CD4-positive, alpha-beta T cell (primary cell): Measurements from ENCODE around the gene SERF1B. TPM values are rescaled to one million over a fixed set of nuclear protein-coding genes. Genes with fewer than 3 reads are reported as not detected.
"Not testable (repeated sequence)": the region's sequence is repeated elsewhere in the genome, so short reads cannot be mapped to it uniquely, and the experiment has no call there.

Source experiments
- ATAC-seq: fragments of 200-7000 bp; cut with Tn5 transposase; one replicate; pipeline ENCODE4 v1.10.0; 2022; ENCODE audit warnings: mild to moderate bottlenecking; ENCODE audit not compliant: poor library complexity
- CTCF ChIA-PET: fragments of 350-600 bp; sonication (Branson Sonifier 250); formaldehyde crosslinking; loops from one replicate; lab custom pipeline; 2021; ENCODE audit warnings: antibody characterized with exemption, inconsistent platforms; lab: Charles Lee
- POLR2A ChIA-PET: fragments of 350-600 bp; sonication (Branson Sonifier 250); formaldehyde crosslinking; loops from one replicate; lab custom pipeline; 2021; ENCODE audit warnings: antibody characterized with exemption, inconsistent platforms; lab: Charles Lee
- DNase-seq, 14 experiments: peaks; one replicate each; pipeline ENCODE4 v3.0.0-alpha.2; 2013 to 2020; ENCODE audit warnings: mixed read lengths in 2 of 14
- H3K27ac ChIP-seq, 2 donors: one replicate each; pipeline versions ENCODE4 v1.5.1 to v1.7.0; 2013; ENCODE audit warnings: low read length in 2 of 2, low read depth in 1 of 2, mild to moderate bottlenecking in 1 of 2
- H3K27me3 ChIP-seq, 2 experiments: 1 replicate in 1 of 2; 2 replicates in 1 of 2; pipeline versions ENCODE4 v1.6.1 to v1.7.0; 2013; ENCODE audit warnings: low read length in 2 of 2, control low read depth in 1 of 2, mild to moderate bottlenecking in 1 of 2, moderate library complexity in 1 of 2; ENCODE audit not compliant: insufficient read depth in 2 of 2, control insufficient read depth in 1 of 2
- H3K36me3 ChIP-seq: one replicate; pipeline ENCODE4 v1.6.1; 2013; ENCODE audit warnings: low read length, control low read depth; ENCODE audit not compliant: insufficient read depth
- H3K4me1 ChIP-seq: one replicate; pipeline ENCODE4 v1.6.1; 2013; ENCODE audit warnings: low read length, control low read depth; ENCODE audit not compliant: insufficient read depth
- H3K4me3 ChIP-seq: one replicate; pipeline ENCODE4 v1.5.1; 2013; ENCODE audit warnings: mild to moderate bottlenecking, low read length, moderate library complexity
- H3K9me3 ChIP-seq, 2 experiments: 1 replicate in 1 of 2; 2 replicates in 1 of 2; pipeline versions ENCODE4 v1.6.1 to v1.7.0; 2013; ENCODE audit warnings: low read length in 2 of 2, mild to moderate bottlenecking in 2 of 2, control low read depth in 1 of 2, moderate library complexity in 1 of 2; ENCODE audit not compliant: control insufficient read depth in 1 of 2, insufficient read depth in 1 of 2
- H3K27ac Mint-ChIP-seq: one replicate; pipeline ENCODE4 v1.8.0; 2020; ENCODE audit warnings: mixed read lengths
- H3K27me3 Mint-ChIP-seq: one replicate; pipeline ENCODE4 v1.8.0; 2021; ENCODE audit warnings: mixed read lengths
- H3K36me3 Mint-ChIP-seq: one replicate; pipeline ENCODE4 v1.8.0; 2021; ENCODE audit warnings: low read depth, mixed read lengths
- H3K4me1 Mint-ChIP-seq: one replicate; pipeline ENCODE4 v1.8.0; 2021; ENCODE audit warnings: low read depth, mixed read lengths
- H3K4me3 Mint-ChIP-seq: one replicate; pipeline ENCODE4 v1.8.0; 2020; ENCODE audit warnings: mild to moderate bottlenecking, mixed read lengths
- H3K9me3 Mint-ChIP-seq: one replicate; pipeline ENCODE4 v1.8.0; 2020; ENCODE audit warnings: mixed read lengths
- intact Hi-C, 2 experiments: fragments of 100-400 bp; cut with DNase I in 1 of 2; cut with micrococcal nuclease in 1 of 2; formaldehyde crosslinking; loops; one replicate each; pipeline versions ENCODE4 v1.15.1 to v1.9.0; 2023 to 2025; cut with DNase I, micrococcal nuclease
- polyA plus RNA-seq, 2 donors: library from polyadenylated mRNA; unstranded; fragments of 120-200 nt; gene quantifications; one replicate each; pipeline ENCODE4 v1.2.1, GENCODE V29; 2013
- total RNA-seq, 174 experiments: library from RNA in 2 of 174; stranded (reverse) in 2 of 174; gene quantifications; one replicate each; pipeline ENCODE4 v1.2.3 and lab custom pipeline; 2021 to 2026

SERF1B gene
- total RNA-seq, result 10 to 100 TPM; 25.5 to 25.8 TPM
- 31.4 TPM for polyA plus RNA-seq (2013, experiment 1 of 2)
- 28.2 TPM for polyA plus RNA-seq (2013, experiment 2 of 2)
- 0.24 to 2.9 (median 1.1) reads per million in 172 experiments for total RNA-seq (lab: John Stamatoyannopoulos, UW)

DNA sequence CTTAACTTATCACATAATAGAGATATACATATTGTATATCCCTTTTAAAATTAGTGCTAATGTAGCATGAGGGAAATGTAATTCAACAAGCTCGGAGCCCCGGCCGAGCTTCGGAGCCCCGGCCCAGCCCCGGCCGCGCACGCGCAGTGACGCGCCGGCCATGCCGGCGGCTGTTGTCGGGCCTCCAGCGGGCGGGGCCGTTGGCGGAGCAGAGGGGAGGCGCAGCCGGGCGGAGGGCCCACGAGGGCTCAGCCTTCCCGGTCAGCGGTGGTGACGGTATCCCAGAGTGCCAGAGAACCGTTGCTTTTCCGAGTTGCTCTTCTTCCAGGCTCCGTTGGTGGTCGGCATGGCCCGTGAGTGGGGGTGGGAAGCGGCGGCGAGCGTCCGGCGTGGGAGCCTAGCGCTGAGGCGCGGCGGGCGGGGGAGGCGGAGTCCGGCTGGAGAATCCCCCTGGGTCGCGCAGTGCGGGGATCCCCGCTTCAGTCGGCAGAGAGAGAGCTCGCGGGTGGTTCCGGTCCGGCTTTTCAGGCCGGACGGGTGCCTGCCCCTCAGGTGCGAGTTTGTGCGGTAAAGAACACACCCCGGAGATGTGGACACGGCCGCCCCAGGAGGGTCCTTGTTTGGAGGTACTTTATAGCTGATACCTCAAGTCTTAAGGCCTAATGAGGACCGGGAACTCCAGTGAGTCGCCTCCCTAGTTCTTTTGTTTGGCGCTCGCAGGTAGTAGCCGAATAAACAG, at the start of gene SERF1B:
TSS of gene SERF1B (plus strand) at position 146 of the 739 bp plus-strand sequence. CDS start at position 347, 201 bp downstream.
- H3K36me3 Mint-ChIP-seq, intact Hi-C loops, H3K27ac Mint-ChIP-seq, H3K9me3 ChIP-seq, DNase-seq, POLR2A ChIA-PET, H3K27me3 ChIP-seq, H3K27me3 Mint-ChIP-seq, H3K4me1 ChIP-seq, H3K9me3 Mint-ChIP-seq, H3K4me3 Mint-ChIP-seq, CTCF ChIA-PET, H3K4me1 Mint-ChIP-seq, H3K27ac ChIP-seq, H3K36me3 ChIP-seq, H3K4me3 ChIP-seq: not testable (repeated sequence)
- ATAC-seq, result peak; percentile 92

- H3K36me3 ChIP-seq, H3K4me3 Mint-ChIP-seq, H3K36me3 Mint-ChIP-seq, H3K9me3 Mint-ChIP-seq, H3K9me3 ChIP-seq, H3K4me1 Mint-ChIP-seq, H3K27me3 Mint-ChIP-seq, H3K4me3 ChIP-seq, H3K4me1 ChIP-seq, POLR2A ChIA-PET, H3K27me3 ChIP-seq, CTCF ChIA-PET, intact Hi-C loops, H3K27ac Mint-ChIP-seq, H3K27ac ChIP-seq, DNase-seq, ATAC-seq: not testable (repeated sequence)
Measured at GRCh38 chr5:69991713-69992112, 33.3 kb upstream of the SERF1B start.

DNA sequence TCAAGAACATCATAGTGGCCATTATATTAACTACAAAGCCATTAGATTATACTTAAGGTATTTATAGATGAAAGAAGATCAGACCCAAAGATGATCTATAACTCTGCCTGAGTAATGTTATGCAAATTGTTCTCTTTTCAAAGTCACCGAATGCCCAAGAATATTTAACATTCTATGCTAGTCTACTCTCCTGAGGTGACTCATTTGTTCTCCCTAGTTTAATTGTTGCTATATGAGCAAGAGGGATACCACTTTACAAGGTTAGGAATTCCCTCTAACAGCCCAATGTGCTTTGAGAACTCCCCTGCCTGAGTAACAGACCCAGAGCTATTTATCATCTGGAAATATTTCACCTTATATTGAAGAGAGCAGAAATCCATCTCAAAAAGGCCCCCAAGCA, 29.5 kb upstream of the SERF1B start:
- DNase-seq, H3K9me3 ChIP-seq, H3K27ac Mint-ChIP-seq, H3K4me1 ChIP-seq, intact Hi-C loops, H3K4me3 Mint-ChIP-seq, H3K36me3 Mint-ChIP-seq, CTCF ChIA-PET, H3K36me3 ChIP-seq, H3K4me1 Mint-ChIP-seq, ATAC-seq, H3K27ac ChIP-seq, H3K27me3 Mint-ChIP-seq, H3K27me3 ChIP-seq, H3K9me3 Mint-ChIP-seq, H3K4me3 ChIP-seq, POLR2A ChIA-PET: not testable (repeated sequence)

DNA sequence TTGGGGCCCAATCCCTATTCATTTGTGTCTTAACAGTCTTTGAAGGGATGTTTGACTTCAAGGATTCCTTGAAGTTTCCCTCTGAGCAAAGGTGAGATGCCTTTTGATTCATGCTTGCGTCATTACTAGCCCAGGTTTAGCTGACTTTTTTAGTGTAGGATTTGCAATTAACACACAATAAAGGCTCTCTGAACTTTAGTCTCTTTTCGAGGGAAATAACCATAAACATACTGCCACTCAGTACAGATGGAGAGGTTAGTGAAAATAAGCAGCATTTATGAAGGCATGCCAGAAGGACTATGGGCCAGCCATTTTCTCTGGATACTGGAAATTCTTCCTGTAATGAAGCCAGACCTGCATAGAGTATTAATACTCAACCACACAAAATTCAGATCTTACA, 4.4 kb upstream of the SERF1B start:
- H3K9me3 Mint-ChIP-seq, H3K27ac Mint-ChIP-seq, intact Hi-C loops, POLR2A ChIA-PET, H3K4me3 Mint-ChIP-seq, H3K4me3 ChIP-seq, H3K27ac ChIP-seq, CTCF ChIA-PET, H3K36me3 Mint-ChIP-seq, ATAC-seq, H3K27me3 ChIP-seq, H3K27me3 Mint-ChIP-seq, H3K9me3 ChIP-seq, H3K4me1 ChIP-seq, H3K4me1 Mint-ChIP-seq, DNase-seq, H3K36me3 ChIP-seq: not testable (repeated sequence)

DNA sequence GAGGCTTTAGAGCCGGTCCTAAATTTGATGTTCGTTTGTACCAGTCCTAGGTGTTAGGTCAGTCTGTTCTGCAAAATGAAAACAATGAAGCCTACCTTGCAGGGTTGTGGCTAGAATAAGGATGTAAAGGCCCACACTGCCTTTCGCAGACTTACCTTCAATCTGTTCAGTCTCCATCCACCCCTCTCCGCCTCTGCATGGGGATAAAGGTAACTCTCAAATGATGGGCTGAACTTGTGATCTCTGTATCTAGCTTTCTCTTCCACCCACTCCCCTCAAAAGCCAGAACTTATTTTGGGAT, 744 bp downstream of the SERF1B start:
- H3K4me1 ChIP-seq, intact Hi-C loops, H3K4me3 Mint-ChIP-seq, H3K27ac ChIP-seq, DNase-seq, H3K9me3 Mint-ChIP-seq, H3K27me3 ChIP-seq, H3K27me3 Mint-ChIP-seq, H3K36me3 ChIP-seq, POLR2A ChIA-PET, H3K4me1 Mint-ChIP-seq, H3K27ac Mint-ChIP-seq, H3K36me3 Mint-ChIP-seq, H3K4me3 ChIP-seq, H3K9me3 ChIP-seq, CTCF ChIA-PET: not testable (repeated sequence)
- ATAC-seq, result peak; percentile 43

DNA sequence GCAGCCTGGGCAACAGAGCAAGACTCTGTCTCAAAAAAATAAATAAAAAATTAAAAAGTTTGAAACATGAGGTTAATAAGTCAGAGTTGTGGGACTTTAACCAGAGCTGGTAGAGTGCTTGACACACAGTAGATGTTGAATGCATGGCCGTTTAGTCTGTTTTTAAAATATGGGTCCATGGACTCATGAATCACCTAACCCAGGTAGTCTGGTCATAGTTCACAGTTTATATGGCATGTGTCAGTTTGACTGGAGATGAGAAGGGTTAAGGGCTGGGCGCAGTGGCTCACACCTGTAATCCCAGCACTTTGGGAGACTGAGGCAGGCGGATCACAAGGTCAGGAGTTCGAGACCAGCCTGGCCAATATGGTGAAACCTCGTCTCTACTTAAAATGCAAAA, 6.2 kb downstream of the SERF1B start:
- H3K36me3 ChIP-seq, POLR2A ChIA-PET, H3K4me1 ChIP-seq, H3K27me3 ChIP-seq, CTCF ChIA-PET, H3K27ac ChIP-seq, H3K9me3 ChIP-seq, DNase-seq, H3K4me3 ChIP-seq, H3K4me1 Mint-ChIP-seq, H3K9me3 Mint-ChIP-seq, ATAC-seq, H3K36me3 Mint-ChIP-seq, H3K4me3 Mint-ChIP-seq, H3K27ac Mint-ChIP-seq, H3K27me3 Mint-ChIP-seq, intact Hi-C loops: not testable (repeated sequence)

- POLR2A ChIA-PET, H3K9me3 ChIP-seq, H3K27me3 ChIP-seq, intact Hi-C loops, H3K9me3 Mint-ChIP-seq, H3K36me3 Mint-ChIP-seq, CTCF ChIA-PET, DNase-seq, H3K4me1 Mint-ChIP-seq, H3K27me3 Mint-ChIP-seq, ATAC-seq, H3K4me1 ChIP-seq, H3K4me3 ChIP-seq, H3K27ac ChIP-seq, H3K4me3 Mint-ChIP-seq, H3K36me3 ChIP-seq, H3K27ac Mint-ChIP-seq: not testable (repeated sequence)
Measured at GRCh38 chr5:70041411-70041810, 16.4 kb downstream of the SERF1B start.
